ENCODE measurements around the gene POTEF. TPM values are rescaled to one million over a fixed set of nuclear protein-coding genes. Genes with fewer than 3 reads are reported as not detected.
"Not testable (repeated sequence)": the region's sequence is repeated elsewhere in the genome, so short reads cannot be mapped to it uniquely, and the experiment has no call there.

The POTEF gene
- 14.2 and 25.0 TPM in 2 replicates for total RNA-seq (ENCODE audit: low replicate concordance)
- long read RNA-seq, partial matches to known transcripts: 26 of 43 reads
- long read RNA-seq, other reads (novel, unspliced or antisense): 17 of 43 reads

DNA sequence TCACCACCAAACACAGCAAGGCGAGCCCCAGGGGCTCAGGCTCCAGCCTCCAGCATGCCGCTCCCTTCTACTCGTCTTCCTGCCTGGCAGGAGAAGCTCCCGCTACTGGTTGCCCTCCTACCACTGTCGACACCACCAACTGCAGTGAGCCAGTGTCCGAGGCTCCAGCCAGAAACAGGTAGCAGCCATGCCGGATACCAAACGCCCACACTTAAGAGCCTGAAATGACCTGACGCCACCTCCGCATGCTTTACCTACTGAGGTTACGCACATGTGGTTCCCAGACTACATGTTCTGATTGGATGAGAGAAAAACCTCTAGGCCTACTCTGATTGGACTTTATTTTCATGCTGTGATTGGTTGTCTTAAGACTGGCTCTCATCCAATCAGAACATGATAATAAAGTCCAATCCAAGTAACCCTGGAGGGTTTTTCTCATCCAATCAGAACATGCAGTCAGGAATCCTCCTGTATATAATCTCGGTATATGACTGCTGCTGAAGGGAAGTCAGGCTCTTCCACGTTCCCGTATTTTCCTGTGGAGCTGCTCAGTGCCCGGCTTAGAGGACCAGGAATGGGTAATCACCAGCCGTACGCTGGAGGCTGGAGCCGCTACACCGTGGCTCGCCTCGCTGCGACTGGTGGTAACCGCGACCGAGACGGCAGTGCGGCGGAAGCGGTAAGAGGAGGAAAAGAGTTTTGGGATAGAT lies at the start of gene POTEF:
Gene POTEF, minus strand, starts transcription at position 103 of the 710 bp plus-strand sequence. CDS start 8,707 bp downstream, outside the sequence.
- not testable (repeated sequence) for H3K27me3 Mint-ChIP-seq; H3K4me1 Mint-ChIP-seq (ENCODE audit: unreplicated experiment); H3K36me3 Mint-ChIP-seq; H3K9me3 Mint-ChIP-seq; DNase-seq (ENCODE audit: extremely low spot score, unreplicated experiment)
- Mint-ChIP-seq H3K27ac (peak within 1 kb of the TSS; percentile 95), H3K4me3 (peak within 1 kb of the TSS; percentile 99)

DNA sequence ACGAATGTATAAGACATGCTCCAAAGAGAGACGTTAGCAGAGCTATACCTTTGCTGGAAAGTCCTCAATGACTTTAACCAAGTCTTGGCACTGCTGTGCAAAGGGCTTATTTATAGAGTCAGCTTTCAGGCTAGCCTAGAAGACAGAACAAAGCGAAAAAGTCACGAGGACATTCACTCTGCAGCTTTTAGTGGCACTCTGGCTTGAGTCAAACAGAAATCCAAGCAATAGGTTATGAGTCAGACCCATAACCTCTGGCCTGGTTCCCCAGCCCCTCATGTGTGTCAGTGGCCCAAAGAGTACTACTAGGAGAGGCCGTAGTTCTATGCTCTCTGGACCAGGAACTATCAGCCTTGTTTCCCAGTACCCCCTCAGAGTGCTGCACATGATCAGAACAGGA lies 45.8 kb upstream of the POTEF start:
- not testable (repeated sequence) for H3K27ac Mint-ChIP-seq; H3K4me3 Mint-ChIP-seq; DNase-seq (ENCODE audit: extremely low spot score, unreplicated experiment); H3K4me1 Mint-ChIP-seq (ENCODE audit: unreplicated experiment); H3K36me3 Mint-ChIP-seq; H3K9me3 Mint-ChIP-seq; H3K27me3 Mint-ChIP-seq

DNA sequence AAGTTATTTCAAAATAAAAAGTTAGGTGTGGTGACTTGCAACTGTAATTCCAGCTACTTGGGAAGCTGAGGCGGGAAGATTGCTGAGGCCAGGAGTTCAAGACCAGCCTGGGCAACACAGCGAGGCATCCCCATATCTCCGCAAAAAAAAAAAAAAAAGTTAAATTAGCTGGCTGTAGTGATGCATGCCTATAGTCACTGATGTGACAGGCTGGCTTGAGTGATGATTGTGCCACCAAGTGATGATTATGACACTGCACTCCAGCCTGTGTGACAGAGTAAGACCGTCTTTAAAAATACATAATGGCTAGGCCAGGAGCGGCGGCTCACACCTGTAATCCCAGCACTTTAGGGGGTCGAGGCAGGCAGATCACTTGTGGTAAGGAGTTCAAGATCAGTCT lies 40.9 kb upstream of the POTEF start:
- no peak for DNase-seq (ENCODE audit: extremely low spot score, unreplicated experiment)
- H3K36me3 Mint-ChIP-seq: peaks cover 18% of the 10 kb centered on the region

DNA sequence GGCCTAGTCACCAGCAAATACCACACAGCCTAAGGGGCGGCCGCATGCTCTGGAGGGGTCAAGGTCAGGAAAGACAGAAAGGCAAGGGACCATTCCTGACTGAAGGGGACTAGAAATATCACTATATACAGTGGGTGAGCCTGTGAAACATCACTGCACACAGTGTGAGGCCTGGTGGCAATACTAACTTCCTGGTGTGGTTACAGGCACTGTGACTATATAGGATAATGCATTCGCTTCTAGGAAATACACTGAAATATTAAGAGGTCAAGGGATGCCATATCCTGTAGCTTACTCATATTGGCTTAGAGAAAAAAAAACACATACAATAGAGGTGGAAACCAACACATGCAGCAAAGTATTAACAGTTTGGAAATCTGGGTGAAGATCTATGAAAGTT lies 40.1 kb upstream of the POTEF start:
- H3K9me3 Mint-ChIP-seq; H3K27me3 Mint-ChIP-seq; H3K4me1 Mint-ChIP-seq (ENCODE audit: unreplicated experiment); DNase-seq (ENCODE audit: extremely low spot score, unreplicated experiment); H3K27ac Mint-ChIP-seq; H3K4me3 Mint-ChIP-seq: not testable (repeated sequence)
- H3K36me3 Mint-ChIP-seq: peaks cover 24% of the 10 kb centered on the region

More for the DNA sequence above, 40.9 kb upstream of the POTEF start:
- TF ChIP-seq, protein P1, sequence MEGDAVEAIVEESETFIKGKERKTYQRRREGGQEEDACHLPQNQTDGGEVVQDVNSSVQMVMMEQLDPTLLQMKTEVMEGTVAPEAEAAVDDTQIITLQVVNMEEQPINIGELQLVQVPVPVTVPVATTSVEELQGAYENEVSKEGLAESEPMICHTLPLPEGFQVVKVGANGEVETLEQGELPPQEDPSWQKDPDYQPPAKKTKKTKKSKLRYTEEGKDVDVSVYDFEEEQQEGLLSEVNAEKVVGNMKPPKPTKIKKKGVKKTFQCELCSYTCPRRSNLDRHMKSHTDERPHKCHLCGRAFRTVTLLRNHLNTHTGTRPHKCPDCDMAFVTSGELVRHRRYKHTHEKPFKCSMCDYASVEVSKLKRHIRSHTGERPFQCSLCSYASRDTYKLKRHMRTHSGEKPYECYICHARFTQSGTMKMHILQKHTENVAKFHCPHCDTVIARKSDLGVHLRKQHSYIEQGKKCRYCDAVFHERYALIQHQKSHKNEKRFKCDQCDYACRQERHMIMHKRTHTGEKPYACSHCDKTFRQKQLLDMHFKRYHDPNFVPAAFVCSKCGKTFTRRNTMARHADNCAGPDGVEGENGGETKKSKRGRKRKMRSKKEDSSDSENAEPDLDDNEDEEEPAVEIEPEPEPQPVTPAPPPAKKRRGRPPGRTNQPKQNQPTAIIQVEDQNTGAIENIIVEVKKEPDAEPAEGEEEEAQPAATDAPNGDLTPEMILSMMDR (conservative IDR thresholded peaks at IDR 0.05): no peak
- Mint-ChIP-seq H3K27me3 (no peaks in the 10 kb centered on the region), H3K4me1 (ENCODE audit: unreplicated experiment) (no peaks in the 10 kb centered on the region), H3K9me3 (no peaks in the 10 kb centered on the region), H3K4me3 (no peak overlapping the region), H3K27ac (no peak overlapping the region)

DNA sequence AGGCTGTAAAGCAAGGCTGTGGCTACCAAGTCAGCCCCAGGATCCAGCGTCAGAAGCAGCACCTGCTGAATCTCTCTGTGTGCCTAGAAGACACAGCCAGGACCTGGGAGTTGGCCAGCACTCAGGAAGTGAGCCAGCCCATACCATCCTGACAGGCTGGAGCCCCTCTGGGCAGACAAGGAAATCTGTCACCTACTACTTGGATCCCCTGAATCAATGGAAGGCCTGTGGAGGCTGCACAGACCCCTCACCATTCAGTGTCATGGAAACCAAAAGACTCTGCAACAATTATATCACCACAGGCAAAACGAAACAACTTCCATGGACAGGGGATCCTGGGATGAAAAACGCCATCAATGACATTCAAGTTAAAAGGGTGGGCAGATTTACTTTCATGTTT lies 37.6 kb upstream of the POTEF start:
- DNase-seq (ENCODE audit: extremely low spot score, unreplicated experiment); H3K27me3 Mint-ChIP-seq; H3K4me3 Mint-ChIP-seq; H3K9me3 Mint-ChIP-seq; H3K4me1 Mint-ChIP-seq (ENCODE audit: unreplicated experiment); H3K27ac Mint-ChIP-seq: not testable (repeated sequence)
- peaks cover 25% of the 10 kb centered on the region for H3K36me3 Mint-ChIP-seq

DNA sequence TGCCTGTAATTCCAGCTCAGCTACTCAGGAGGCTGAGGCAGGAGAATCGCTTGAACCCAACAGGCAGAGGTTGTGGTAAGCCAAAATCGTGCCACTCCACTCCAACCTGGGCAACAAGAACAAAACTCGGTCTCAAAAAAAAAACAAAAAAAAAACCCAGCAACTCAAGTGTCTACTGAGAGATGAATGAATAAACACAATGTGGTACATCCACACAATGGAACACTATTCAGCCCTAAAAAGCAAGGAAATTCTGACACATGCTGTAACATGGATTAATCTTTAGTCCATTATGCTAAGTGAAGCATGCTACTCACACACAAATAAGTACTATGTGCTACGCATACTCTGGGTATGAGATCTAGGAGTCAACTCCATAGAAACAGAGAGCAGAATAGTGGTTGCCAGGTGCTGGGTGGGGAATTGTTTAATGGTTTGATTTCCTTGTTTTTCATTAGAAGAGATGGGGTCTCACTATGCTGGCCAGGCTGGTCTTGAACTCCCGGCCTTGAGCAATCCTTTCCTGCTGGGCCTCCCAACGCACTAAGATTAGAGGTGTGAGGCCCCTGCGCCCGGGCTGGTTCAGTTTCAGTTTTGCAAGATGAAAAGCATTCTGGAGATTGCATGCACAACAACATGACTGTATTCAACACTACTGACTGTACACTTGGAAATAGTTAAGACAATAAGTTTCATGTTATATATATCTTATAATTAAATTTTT lies 36.4 kb upstream of the POTEF start:
- H3K27ac Mint-ChIP-seq: no peak overlapping the region
- TF ChIP-seq, protein P1 (conservative IDR thresholded peaks at IDR 0.05): no peak
- no peak for DNase-seq (ENCODE audit: extremely low spot score, unreplicated experiment)
- no peaks in the 10 kb centered on the region for H3K27me3 Mint-ChIP-seq
- no peaks in the 10 kb centered on the region for H3K4me1 Mint-ChIP-seq (ENCODE audit: unreplicated experiment)
- no peak overlapping the region for H3K4me3 Mint-ChIP-seq
- H3K36me3 Mint-ChIP-seq: peaks cover 25% of the 10 kb centered on the region
- H3K9me3 Mint-ChIP-seq: no peaks in the 10 kb centered on the region

DNA sequence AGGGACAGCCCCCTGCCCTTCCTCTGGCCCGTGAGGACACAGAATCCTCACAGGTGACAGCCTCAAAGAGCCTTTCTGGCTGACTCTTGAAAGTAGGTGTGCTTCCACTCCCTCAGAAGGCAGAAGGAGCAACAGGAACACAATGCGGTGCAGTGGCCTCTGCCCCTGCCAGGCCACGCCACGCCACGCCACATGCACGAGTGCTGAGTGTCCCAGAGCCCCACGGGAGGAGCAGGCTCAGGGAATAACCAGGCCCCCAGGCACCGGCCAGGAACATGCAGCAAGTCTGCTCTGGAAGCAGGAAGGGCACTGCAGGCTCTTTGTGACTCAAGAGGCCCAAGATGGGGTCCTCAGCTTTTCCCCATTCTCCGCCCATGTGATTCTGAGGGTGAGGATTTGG lies 33.9 kb upstream of the POTEF start:
- peaks cover 20% of the 10 kb centered on the region for H3K36me3 Mint-ChIP-seq
- TF ChIP-seq, protein P1 (conservative IDR thresholded peaks at IDR 0.05): no peak
- H3K27me3 Mint-ChIP-seq: no peaks in the 10 kb centered on the region

DNA sequence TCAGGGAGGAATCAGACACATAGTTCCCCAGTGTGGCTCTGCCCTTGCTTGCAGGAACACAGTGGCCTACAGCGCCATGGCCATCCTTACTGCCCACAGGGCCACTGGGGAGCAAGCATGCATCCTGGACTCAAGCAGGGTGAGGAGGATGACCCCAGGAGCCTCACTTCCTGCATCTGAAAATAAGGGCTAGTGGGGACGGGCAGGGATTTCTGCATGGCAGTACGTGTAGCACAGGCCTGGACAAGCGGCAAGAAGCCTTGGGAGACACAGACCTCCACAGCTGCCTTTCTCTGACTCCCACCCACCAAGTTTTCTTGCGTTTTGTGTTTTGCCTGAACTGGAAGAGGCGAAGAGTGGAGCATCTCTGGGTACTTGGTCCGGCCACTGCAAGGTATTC lies 33.5 kb upstream of the POTEF start:
- not testable (repeated sequence) for H3K4me1 Mint-ChIP-seq (ENCODE audit: unreplicated experiment); H3K27ac Mint-ChIP-seq; H3K27me3 Mint-ChIP-seq; DNase-seq (ENCODE audit: extremely low spot score, unreplicated experiment); H3K9me3 Mint-ChIP-seq; H3K4me3 Mint-ChIP-seq
- peaks cover 16% of the 10 kb centered on the region for H3K36me3 Mint-ChIP-seq

More for the DNA sequence above, 33.9 kb upstream of the POTEF start:
- no peak overlapping the region for H3K4me3 Mint-ChIP-seq
- DNase-seq (ENCODE audit: extremely low spot score, unreplicated experiment): no peak
- no peaks in the 10 kb centered on the region for H3K4me1 Mint-ChIP-seq (ENCODE audit: unreplicated experiment)
- H3K9me3 Mint-ChIP-seq: no peaks in the 10 kb centered on the region
- no peak overlapping the region for H3K27ac Mint-ChIP-seq

DNA sequence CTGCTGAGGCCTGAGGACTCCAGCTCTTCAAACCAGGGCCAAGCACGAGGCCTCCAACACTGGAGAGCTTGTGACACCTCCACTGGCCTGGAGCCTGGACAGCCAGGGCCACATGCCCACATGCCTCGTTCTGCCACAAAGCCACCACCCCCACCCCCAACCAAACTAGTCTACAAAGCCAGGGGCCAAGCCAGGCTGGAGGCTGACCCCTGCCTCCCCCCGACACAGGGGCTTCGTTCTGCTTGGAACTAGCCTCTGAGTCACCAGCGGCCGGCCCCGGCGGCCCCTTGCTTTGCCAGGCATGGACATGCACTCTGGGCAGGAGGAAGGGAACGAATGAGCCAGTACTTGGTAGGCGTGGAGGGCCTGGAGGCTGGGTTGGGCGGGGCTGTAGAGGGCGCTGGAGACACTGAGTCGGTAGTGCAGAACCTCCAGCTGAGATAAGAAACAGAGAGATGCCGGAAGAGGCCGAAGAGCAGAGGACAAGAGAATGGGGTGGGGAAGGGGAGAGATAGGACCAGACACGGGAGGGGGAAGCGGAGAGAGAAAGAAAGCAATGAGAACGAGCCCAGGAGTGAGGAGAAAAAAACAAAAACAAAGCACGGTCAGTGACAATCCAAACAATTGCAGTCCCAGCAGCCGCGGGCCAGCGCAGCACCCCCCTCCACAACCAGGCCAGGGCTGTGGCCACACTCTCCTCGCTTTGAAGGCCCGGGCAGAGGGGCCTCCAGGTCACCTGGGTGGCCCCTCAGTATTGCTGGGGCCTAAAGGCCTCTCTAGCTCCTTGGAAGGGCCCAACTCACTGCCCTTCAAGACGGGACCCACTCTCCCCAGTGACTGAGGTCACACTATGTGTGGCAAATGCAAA lies 32.0 kb upstream of the POTEF start:
- H3K4me1 Mint-ChIP-seq (ENCODE audit: unreplicated experiment); H3K4me3 Mint-ChIP-seq; H3K27ac Mint-ChIP-seq; H3K9me3 Mint-ChIP-seq; H3K36me3 Mint-ChIP-seq; DNase-seq (ENCODE audit: extremely low spot score, unreplicated experiment); H3K27me3 Mint-ChIP-seq: not testable (repeated sequence)

All from type B pancreatic cell (in vitro differentiated cells).